HG03095 (cell line): Measurements from ENCODE around the gene TSHZ3.

ENCODE experiments used
- ATAC-seq: cut with Tn5 transposase; IDR thresholded peaks from one replicate; pipeline ENCODE4 v1.9.1; 2021; ENCODE audit warnings: moderate library complexity; ENCODE audit not compliant: unreplicated experiment

The TSHZ3 gene

GRCh38 chr19:31314849-31315629 is 34.2 kb downstream of the TSHZ3 start:
- no peak for ATAC-seq

GRCh38 chr19:31314156-31314555 is 35.1 kb downstream of the TSHZ3 start:
- no peak for ATAC-seq

- ATAC-seq = no peak
Observed at GRCh38 chr19:31313291-31314030, 35.8 kb downstream of the TSHZ3 start.

- no peak for ATAC-seq
Observed at GRCh38 chr19:31312677-31313244, 36.5 kb downstream of the TSHZ3 start.

- no peak for ATAC-seq
Observed at GRCh38 chr19:31312009-31312676, 37.1 kb downstream of the TSHZ3 start.

GRCh38 chr19:31310432-31311133 is 38.7 kb downstream of the TSHZ3 start:
- no peak for ATAC-seq

- ATAC-seq = no peak
Observed at GRCh38 chr19:31308781-31309180, 40.5 kb downstream of the TSHZ3 start.

- ATAC-seq = no peak
Observed at GRCh38 chr19:31307071-31307669, 42.1 kb downstream of the TSHZ3 start.

GRCh38 chr19:31306006-31306753 is 43.1 kb downstream of the TSHZ3 start:
- ATAC-seq = no peak

GRCh38 chr19:31304831-31305312 is 44.4 kb downstream of the TSHZ3 start:
- ATAC-seq = no peak

GRCh38 chr19:31303262-31303815 is 45.9 kb downstream of the TSHZ3 start:
- ATAC-seq = no peak

GRCh38 chr19:31301306-31301980 is 47.8 kb downstream of the TSHZ3 start:
- no peak for ATAC-seq

- no peak for ATAC-seq
Observed at GRCh38 chr19:31300422-31300821, 48.8 kb downstream of the TSHZ3 start.

GRCh38 chr19:31299665-31300064 is 49.6 kb downstream of the TSHZ3 start:
- no peak for ATAC-seq

- no peak for ATAC-seq
Observed at GRCh38 chr19:31297991-31298390, 51.2 kb downstream of the TSHZ3 start.

- no peak for ATAC-seq
Observed at GRCh38 chr19:31296741-31297390, 52.4 kb downstream of the TSHZ3 start.

- no peak for ATAC-seq
Observed at GRCh38 chr19:31294189-31294588, 55.0 kb downstream of the TSHZ3 start.

GRCh38 chr19:31292639-31293185 is 56.5 kb downstream of the TSHZ3 start:
- ATAC-seq = no peak
